CD14-positive monocyte (primary cell): ENCODE measurements around the gene RELCH. TPM values are rescaled to one million over a fixed set of nuclear protein-coding genes. Genes with fewer than 3 reads are reported as not detected.

Experiments used
- DNase-seq, 3 donors: peaks; one replicate each; pipeline ENCODE4 v3.0.0-alpha.2; 2011 to 2022
- H2AFZ ChIP-seq: 2 replicates; pipeline ENCODE4 v1.6.0; 2012; ENCODE audit warnings: mild to moderate bottlenecking, low read depth, low read length, inconsistent platforms; ENCODE audit not compliant: insufficient read depth, poor library complexity, severe bottlenecking
- H3K27ac ChIP-seq, 2 donors: 1 replicate in 1 of 2; 2 replicates in 1 of 2; pipeline ENCODE4 v1.5.1; 2012 to 2013; ENCODE audit warnings: low read length in 2 of 2, control low read depth in 1 of 2, inconsistent platforms in 1 of 2, low read depth in 1 of 2, mild to moderate bottlenecking in 1 of 2
- H3K27me3 ChIP-seq, 2 donors: one replicate each; pipeline versions ENCODE4 v1.6.0 to v1.6.1; 2011 to 2013; ENCODE audit warnings: low read length in 2 of 2; ENCODE audit not compliant: control insufficient read depth in 2 of 2, insufficient read depth in 2 of 2
- H3K36me3 ChIP-seq, 2 donors: replicated peaks in 1 of 2; 1 replicate in 1 of 2; 2 replicates in 1 of 2; pipeline versions ENCODE4 v1.5.1 to v1.6.1; 2012 to 2013; ENCODE audit warnings: low read length in 2 of 2, control low read depth in 1 of 2, inconsistent platforms in 1 of 2, mild to moderate bottlenecking in 1 of 2; ENCODE audit not compliant: insufficient read depth in 2 of 2, control insufficient read depth in 1 of 2
- H3K4me1 ChIP-seq, 2 donors: 1 replicate in 1 of 2; 2 replicates in 1 of 2; pipeline versions ENCODE4 v1.5.1 to v1.6.1; 2012 to 2013; ENCODE audit warnings: low read length in 2 of 2, control low read depth in 1 of 2, inconsistent platforms in 1 of 2, mild to moderate bottlenecking in 1 of 2, moderate library complexity in 1 of 2; ENCODE audit not compliant: insufficient read depth in 2 of 2, control insufficient read depth in 1 of 2
- H3K4me2 ChIP-seq: replicated peaks from 2 replicates; pipeline ENCODE3; 2012; ENCODE audit warnings: low read length, moderate library complexity, mild to moderate bottlenecking; ENCODE audit not compliant: poor library complexity, severe bottlenecking; ENCODE audit errors: extremely low read depth
- H3K4me3 ChIP-seq, 3 experiments: fragments of 200-600 bp in 1 of 3; sonication (generic) in 1 of 3; replicated peaks in 1 of 3; 1 replicate in 2 of 3; 2 replicates in 1 of 3; pipeline ENCODE4 v1.5.1; 2011 to 2013; ENCODE audit warnings: low read length in 3 of 3, mild to moderate bottlenecking in 3 of 3, control low read depth in 2 of 3, low read depth in 2 of 3, inconsistent platforms in 1 of 3, moderate library complexity in 1 of 3
- H3K79me2 ChIP-seq: 2 replicates; pipeline ENCODE4 v1.6.0; 2012; ENCODE audit warnings: mild to moderate bottlenecking, control low read depth, inconsistent platforms, low read length, moderate library complexity; ENCODE audit not compliant: insufficient read depth
- H3K9ac ChIP-seq: 2 replicates; pipeline ENCODE4 v1.6.0; 2017; ENCODE audit warnings: low read length, mild to moderate bottlenecking; ENCODE audit not compliant: insufficient read depth, poor library complexity, severe bottlenecking
- H3K9me3 ChIP-seq, 2 donors: replicated peaks in 1 of 2; 1 replicate in 1 of 2; 2 replicates in 1 of 2; pipeline versions ENCODE4 v1.5.1 to v1.6.1; 2012 to 2013; ENCODE audit warnings: low read length in 2 of 2, control low read depth in 1 of 2; ENCODE audit not compliant: control insufficient read depth in 1 of 2, insufficient read depth in 1 of 2
- H4K20me1 ChIP-seq: 2 replicates; pipeline ENCODE4 v1.6.0; 2012; ENCODE audit warnings: mild to moderate bottlenecking, low read length, control low read depth, moderate library complexity; ENCODE audit not compliant: insufficient read depth
- H3K27ac Mint-ChIP-seq, 7 donors: one replicate each; pipeline ENCODE4 v1.8.0; 2020; ENCODE audit warnings: mild to moderate bottlenecking in 7 of 7, mixed read lengths in 7 of 7, moderate library complexity in 6 of 7, inconsistent platforms in 2 of 7
- H3K27me3 Mint-ChIP-seq, 3 donors: one replicate each; pipeline ENCODE4 v1.8.0; 2021 to 2022; ENCODE audit warnings: low read depth in 3 of 3, mild to moderate bottlenecking in 3 of 3, mixed read lengths in 3 of 3, moderate library complexity in 3 of 3, inconsistent platforms in 1 of 3
- H3K36me3 Mint-ChIP-seq, 2 donors: one replicate each; pipeline ENCODE4 v1.8.0; 2020; ENCODE audit warnings: mixed read lengths in 2 of 2, inconsistent platforms in 1 of 2, mild to moderate bottlenecking in 1 of 2
- H3K4me1 Mint-ChIP-seq: one replicate; pipeline ENCODE4 v1.8.0; 2020; ENCODE audit warnings: mild to moderate bottlenecking, mixed read lengths
- H3K4me3 Mint-ChIP-seq, 2 donors: one replicate each; pipeline ENCODE4 v1.8.0; 2020; ENCODE audit warnings: mild to moderate bottlenecking in 2 of 2, mixed read lengths in 2 of 2, moderate library complexity in 1 of 2
- H3K9me3 Mint-ChIP-seq, 7 donors: one replicate each; pipeline ENCODE4 v1.8.0; 2020 to 2022; ENCODE audit warnings: mixed read lengths in 7 of 7, mild to moderate bottlenecking in 6 of 7, moderate library complexity in 6 of 7, inconsistent platforms in 2 of 7
- WGBS: methylation state at CpG from one replicate; pipeline ENCODE4 v1.1.5; 2013; ENCODE audit warnings: missing lambda C conversion rate; ENCODE audit not compliant: insufficient coverage; 5-methylcytosine and 5-hydroxymethylcytosine counted together
- intact Hi-C, 2 donors: fragments of 100-400 bp; cut with micrococcal nuclease; formaldehyde crosslinking; loops; one replicate each; pipeline versions ENCODE4 v1.15.0 to v1.15.1; 2023
- polyA plus RNA-seq, 3 donors: library from polyadenylated mRNA; depleted of rRNA in 1 of 3; unstranded in 2 of 3; stranded (reverse) in 1 of 3; fragments of 300-500 nt in 2 of 3; fragments of >200 nt in 1 of 3; fragmentation: Illumina TruSeq in 2 of 3; gene quantifications; 1 replicate in 2 of 3; 2 replicates in 1 of 3; pipeline ENCODE4 v1.2.3, GENCODE V29; 2012 to 2021
- TF ChIP-seq, protein P1 (sequence below): fragments of 200-600 bp; IDR thresholded peaks from one replicate; pipeline ENCODE4 v1.8.0; 2022; ENCODE audit warnings: antibody characterized with exemption, mild to moderate bottlenecking

RELCH gene
- polyA plus RNA-seq, 3 donors, result 3.8 to 30.4 (median 4.9) TPM

DNA sequence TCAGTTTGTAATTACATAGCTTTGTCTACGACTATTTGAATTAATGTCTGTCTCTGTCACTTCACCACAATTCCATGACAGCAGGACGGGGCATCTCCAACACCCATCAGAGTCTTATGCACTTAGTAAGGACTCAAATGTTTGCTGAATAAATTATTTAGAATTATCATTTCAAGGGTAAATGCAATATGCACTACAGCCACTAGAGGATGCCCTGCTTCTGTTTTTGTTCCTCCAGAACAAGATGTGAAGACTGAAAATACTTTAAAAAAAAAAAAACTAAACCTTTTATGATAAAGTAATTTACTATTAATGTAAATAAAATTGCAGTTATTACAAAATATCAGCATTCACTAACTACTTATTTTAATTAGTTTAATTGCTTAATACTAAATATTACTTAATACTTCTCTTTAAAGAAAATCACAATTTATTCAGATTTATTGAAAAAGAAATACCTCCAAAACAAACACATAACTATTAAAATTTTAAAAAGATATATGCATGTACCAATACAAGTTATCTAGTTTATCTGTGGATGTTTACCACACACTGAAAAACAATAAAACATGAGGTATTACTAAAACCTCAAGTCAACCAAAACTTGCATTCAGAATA, 3.4 kb upstream of the RELCH start:
- Histone ChIP-seq H3K9me3 (no peaks in the 10 kb centered on the region), H4K20me1 (peaks cover 16% of the 10 kb centered on the region), H3K4me1 (peaks cover 17 to 34% of the 10 kb centered on the region in 2 donors), H3K4me2 (no peak overlapping the region), H3K36me3 (no peaks in the 10 kb centered on the region), H3K79me2 (peaks cover 70% of the 10 kb centered on the region), H3K27ac (no peak overlapping the region), H3K9ac (no peak overlapping the region), H2AFZ (no peak overlapping the region), H3K4me3 (no peak overlapping the region), H3K27me3 (no peaks in the 10 kb centered on the region)
- intact Hi-C loops, result loop anchor here (5.0 to 10.0 kb wide), 3 partner anchors 64 to 401 kb away; partner anchors contain the start of gene ZCCHC2 (in 1 of the 2)
- 22% methylated on average over 1 of the region's 2 CpGs for WGBS
- peak; percentile 39 to 70 (median 56) for DNase-seq
- Mint-ChIP-seq H3K27me3 (no peaks in the 10 kb centered on the region), H3K27ac (no peak overlapping the region), H3K9me3 (no peaks in the 10 kb centered on the region), H3K36me3 (peaks cover 0 to 6% of the 10 kb centered on the region in 2 donors), H3K4me1 (peaks cover 32% of the 10 kb centered on the region), H3K4me3 (no peak overlapping the region)
- TF ChIP-seq, protein P1, sequence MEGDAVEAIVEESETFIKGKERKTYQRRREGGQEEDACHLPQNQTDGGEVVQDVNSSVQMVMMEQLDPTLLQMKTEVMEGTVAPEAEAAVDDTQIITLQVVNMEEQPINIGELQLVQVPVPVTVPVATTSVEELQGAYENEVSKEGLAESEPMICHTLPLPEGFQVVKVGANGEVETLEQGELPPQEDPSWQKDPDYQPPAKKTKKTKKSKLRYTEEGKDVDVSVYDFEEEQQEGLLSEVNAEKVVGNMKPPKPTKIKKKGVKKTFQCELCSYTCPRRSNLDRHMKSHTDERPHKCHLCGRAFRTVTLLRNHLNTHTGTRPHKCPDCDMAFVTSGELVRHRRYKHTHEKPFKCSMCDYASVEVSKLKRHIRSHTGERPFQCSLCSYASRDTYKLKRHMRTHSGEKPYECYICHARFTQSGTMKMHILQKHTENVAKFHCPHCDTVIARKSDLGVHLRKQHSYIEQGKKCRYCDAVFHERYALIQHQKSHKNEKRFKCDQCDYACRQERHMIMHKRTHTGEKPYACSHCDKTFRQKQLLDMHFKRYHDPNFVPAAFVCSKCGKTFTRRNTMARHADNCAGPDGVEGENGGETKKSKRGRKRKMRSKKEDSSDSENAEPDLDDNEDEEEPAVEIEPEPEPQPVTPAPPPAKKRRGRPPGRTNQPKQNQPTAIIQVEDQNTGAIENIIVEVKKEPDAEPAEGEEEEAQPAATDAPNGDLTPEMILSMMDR, result peak; percentile 100

DNA sequence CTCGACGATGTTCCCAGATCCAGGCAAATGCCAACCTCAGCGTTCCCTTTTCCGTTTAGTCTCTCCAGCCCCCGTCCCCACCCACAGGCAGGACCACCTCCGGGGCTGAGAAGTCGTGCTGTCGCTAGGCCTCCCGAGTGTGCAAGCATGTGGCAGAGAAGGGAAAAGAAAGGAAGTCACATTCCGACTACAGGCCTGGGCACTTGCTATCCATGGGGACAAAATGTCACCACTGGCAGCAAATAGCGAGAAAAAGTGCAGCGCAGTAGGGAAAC, 619 bp upstream of the RELCH start:
- no peak for DNase-seq
- H3K27me3 Mint-ChIP-seq, result no peaks in the 10 kb centered on the region
- Histone ChIP-seq H4K20me1 (peaks cover 43% of the 10 kb centered on the region), H3K4me1 (peaks cover 34 to 61% of the 10 kb centered on the region in 2 donors), H3K27me3 (no peaks in the 10 kb centered on the region), H3K79me2 (peaks cover 94% of the 10 kb centered on the region), H3K36me3 (no peaks in the 10 kb centered on the region), H3K4me3 (peak overlapping the region; percentile 89 to 100 (median 90)), H3K27ac (peak overlapping the region; percentile 71 to 95), H3K4me2 (peak overlapping the region; percentile 77), H3K9me3 (no peaks in the 10 kb centered on the region), H3K9ac (peak overlapping the region; percentile 96), H2AFZ (peak overlapping the region; percentile 91)
- H3K9me3 Mint-ChIP-seq, result peaks cover 0 to 2% (median 0%) of the 10 kb centered on the region in 7 donors
- intact Hi-C loops, result loop anchor here (5.0 to 10.0 kb wide), 4 partner anchors 61 to 398 kb away; partner anchors contain the start of gene ZCCHC2 (in 2 of the 2)
- WGBS, result 0% methylated on average over 4 of the region's 12 CpGs
- H3K4me3 Mint-ChIP-seq, result peak overlapping the region; percentile 97 to 100
- TF ChIP-seq, protein P1, result no peak
- peaks cover 4 to 7% of the 10 kb centered on the region in 2 donors for H3K36me3 Mint-ChIP-seq
- H3K4me1 Mint-ChIP-seq, result peaks cover 55% of the 10 kb centered on the region
- H3K27ac Mint-ChIP-seq, result peak overlapping the region; percentile 78 to 97 (median 95)
